AG04449 (cell line): ENCODE data around the gene LINC01488.

ENCODE experiments used
- CTCF ChIA-PET: fragments of 350-600 bp; formaldehyde crosslinking; extraction: SDS; loops from one replicate; lab custom pipeline; 2021; ENCODE audit warnings: antibody characterized with exemption; lab: Yijun Ruan, JAX
- POLR2A ChIA-PET: fragments of 400-600, 350-600 bp; formaldehyde crosslinking; extraction: SDS; loops from one replicate; lab custom pipeline; 2020; ENCODE audit warnings: antibody characterized with exemption, inconsistent platforms; lab: Yijun Ruan, JAX
- DNase-seq: peaks from one replicate; pipeline ENCODE4 v3.0.0-alpha.2; 2010; ENCODE audit warnings: low read depth, low spot score
- H3K4me3 ChIP-seq: 2 replicates; pipeline ENCODE4 v1.5.1; 2011; ENCODE audit warnings: low read depth, mild to moderate bottlenecking, control low read depth, low read length
- TF ChIP-seq, protein P1 (sequence below): IDR thresholded peaks from one replicate; pipeline ENCODE4 v1.5.1; 2011; ENCODE audit warnings: mild to moderate bottlenecking, moderate library complexity, low read length, control low read depth, inconsistent platforms; ENCODE audit not compliant: insufficient read depth; ENCODE audit errors: missing control alignments

The LINC01488 gene

DNA sequence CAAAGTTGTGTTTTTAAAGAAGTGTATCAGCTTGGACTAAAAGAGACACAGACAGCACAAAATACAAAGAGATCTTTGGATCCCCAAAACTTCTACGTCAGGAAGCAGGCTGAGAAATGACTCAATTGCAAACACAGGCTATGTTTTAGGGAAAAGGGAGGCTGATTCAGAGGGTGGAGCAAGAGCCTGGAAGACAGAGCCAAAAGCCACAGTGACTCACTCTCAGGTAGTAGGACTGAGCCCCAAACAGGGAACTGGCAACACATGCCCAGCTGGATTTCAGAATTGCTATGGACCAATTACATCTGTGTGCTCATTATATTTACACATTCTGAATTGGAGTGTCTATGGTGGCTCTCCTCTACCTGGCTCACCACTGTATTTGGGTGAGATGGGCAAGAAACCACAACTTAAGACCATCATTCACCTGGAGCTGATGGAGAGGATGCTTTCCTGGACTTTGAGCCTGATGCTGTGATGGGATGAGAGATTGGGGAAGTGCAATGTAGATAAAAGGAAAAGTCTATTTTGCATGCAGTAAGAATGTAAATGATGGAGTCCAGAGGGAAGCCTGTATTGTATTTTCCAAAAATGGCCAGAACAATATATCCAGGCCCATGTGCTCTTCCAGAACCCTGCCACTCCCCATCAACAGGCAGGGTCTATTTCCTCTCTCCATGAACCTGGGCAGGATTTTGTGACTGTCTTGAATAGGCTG lies 20.8 kb upstream of the LINC01488 start:
- ChIA-PET CTCF (no interaction called here), POLR2A (no interaction called here)
- no peak overlapping the region for H3K4me3 ChIP-seq
- TF ChIP-seq, protein P1, sequence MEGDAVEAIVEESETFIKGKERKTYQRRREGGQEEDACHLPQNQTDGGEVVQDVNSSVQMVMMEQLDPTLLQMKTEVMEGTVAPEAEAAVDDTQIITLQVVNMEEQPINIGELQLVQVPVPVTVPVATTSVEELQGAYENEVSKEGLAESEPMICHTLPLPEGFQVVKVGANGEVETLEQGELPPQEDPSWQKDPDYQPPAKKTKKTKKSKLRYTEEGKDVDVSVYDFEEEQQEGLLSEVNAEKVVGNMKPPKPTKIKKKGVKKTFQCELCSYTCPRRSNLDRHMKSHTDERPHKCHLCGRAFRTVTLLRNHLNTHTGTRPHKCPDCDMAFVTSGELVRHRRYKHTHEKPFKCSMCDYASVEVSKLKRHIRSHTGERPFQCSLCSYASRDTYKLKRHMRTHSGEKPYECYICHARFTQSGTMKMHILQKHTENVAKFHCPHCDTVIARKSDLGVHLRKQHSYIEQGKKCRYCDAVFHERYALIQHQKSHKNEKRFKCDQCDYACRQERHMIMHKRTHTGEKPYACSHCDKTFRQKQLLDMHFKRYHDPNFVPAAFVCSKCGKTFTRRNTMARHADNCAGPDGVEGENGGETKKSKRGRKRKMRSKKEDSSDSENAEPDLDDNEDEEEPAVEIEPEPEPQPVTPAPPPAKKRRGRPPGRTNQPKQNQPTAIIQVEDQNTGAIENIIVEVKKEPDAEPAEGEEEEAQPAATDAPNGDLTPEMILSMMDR = no peak
- DNase-seq = no peak

- POLR2A ChIA-PET = no interaction called here
- H3K4me3 ChIP-seq = no peak overlapping the region
- CTCF ChIA-PET = interaction anchor here (1.0 kb wide), 1 partner anchor 56 kb away, joined by 3 read pairs; no protein-coding TSS in a partner anchor
- TF ChIP-seq, protein P1 = no peak
- no peak for DNase-seq
Observed at GRCh38 chr11:69461272-69461962, 20.0 kb upstream of the LINC01488 start.

- no peak for DNase-seq
- TF ChIP-seq, protein P1 = no peak
- no peak overlapping the region for H3K4me3 ChIP-seq
- ChIA-PET CTCF (interaction anchor here (1.0 kb wide), 1 partner anchor 55 kb away, joined by 3 read pairs; no protein-coding TSS in a partner anchor), POLR2A (interaction anchor here (0.6 kb wide), 1 partner anchor 179 kb away, joined by 3 read pairs; the partner anchor contains the start of gene CCND1)
Observed at GRCh38 chr11:69462106-69462951, 19.1 kb upstream of the LINC01488 start.

GRCh38 chr11:69463181-69463994 lies 18.1 kb upstream of the LINC01488 start:
- POLR2A ChIA-PET = interaction anchor here (0.6 to 1.2 kb wide), 3 partner anchors 10 to 178 kb away, joined by 3 read pairs; partner anchors contain the start of gene CCND1
- CTCF ChIA-PET = no interaction called here
- H3K4me3 ChIP-seq = no peak overlapping the region
- TF ChIP-seq, protein P1 = no peak
- no peak for DNase-seq

DNA sequence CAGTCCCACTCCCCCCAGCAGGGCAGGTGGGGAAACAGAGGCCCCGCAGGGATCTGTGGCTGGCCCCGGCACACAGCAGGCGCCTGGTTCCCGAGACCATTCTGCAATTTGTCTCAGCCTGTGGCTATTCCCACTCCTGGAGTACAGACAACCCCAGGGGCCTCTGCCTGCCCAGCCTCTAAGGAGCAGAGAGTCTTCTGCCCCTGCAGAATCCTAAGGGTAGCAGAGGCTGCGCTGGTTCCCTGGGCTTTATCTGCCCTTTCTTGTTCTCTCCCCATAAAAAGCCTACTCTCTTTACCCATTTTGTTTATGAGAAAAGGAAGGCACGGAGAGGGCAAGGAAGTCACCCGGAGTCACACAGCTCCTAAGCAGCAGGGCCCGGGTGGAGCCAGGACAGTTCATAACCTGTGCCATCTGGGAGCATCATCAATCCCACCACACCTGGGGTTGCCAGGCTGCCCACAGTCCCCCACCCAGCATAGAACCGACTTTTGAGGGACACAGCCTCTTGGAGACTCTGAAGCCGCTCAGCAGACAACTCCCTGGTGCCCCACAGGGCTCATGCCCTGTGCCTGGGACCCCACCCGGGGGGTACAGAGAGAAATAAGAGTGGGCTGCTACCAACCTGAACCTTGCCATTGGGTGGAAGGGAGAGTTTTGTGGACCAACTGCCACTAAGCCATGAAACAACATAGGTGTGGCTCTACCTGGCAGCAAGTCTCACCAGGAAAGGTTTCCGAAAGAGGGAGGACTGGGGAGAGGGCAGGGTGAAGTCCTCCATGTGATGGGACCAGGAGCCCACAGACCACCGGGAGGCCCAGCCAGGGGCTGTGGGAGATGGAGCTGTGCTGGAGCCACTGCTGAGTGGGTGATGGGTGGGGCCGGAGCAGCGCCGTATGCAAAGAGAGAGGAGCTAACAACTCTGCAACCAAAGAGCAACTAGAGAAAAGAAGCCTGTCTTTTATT lies 17.2 kb upstream of the LINC01488 start:
- no peak for DNase-seq
- TF ChIP-seq, protein P1 = no peak
- H3K4me3 ChIP-seq = no peak overlapping the region
- ChIA-PET POLR2A (interaction anchor here (1.0 to 1.2 kb wide), 2 partner anchors 11 to 21 kb away, joined by 3 read pairs; no protein-coding TSS in a partner anchor), CTCF (no interaction called here)
